H9 (cell line): ENCODE measurements around the gene INSYN2B. TPM values are rescaled to one million over a fixed set of nuclear protein-coding genes. Genes with fewer than 3 reads are reported as not detected.

ENCODE experiments used
- DNase-seq: peaks from one replicate; pipeline ENCODE4 v3.0.0-alpha.2; 2017
- H2AFZ ChIP-seq: one replicate; pipeline ENCODE4 v1.6.1; 2013; ENCODE audit warnings: mild to moderate bottlenecking, low read length, control low read depth, moderate library complexity
- H2AK5ac ChIP-seq: 2 replicates; pipeline ENCODE4 v1.6.1; 2013; ENCODE audit warnings: low read length, control low read depth, mixed read lengths; ENCODE audit not compliant: insufficient read length
- H2BK120ac ChIP-seq: one replicate; pipeline ENCODE4 v1.6.1; 2013; ENCODE audit warnings: low read depth, mild to moderate bottlenecking, low read length, control low read depth, inconsistent platforms; ENCODE audit not compliant: poor library complexity, severe bottlenecking
- H2BK12ac ChIP-seq: 2 replicates; pipeline ENCODE4 v1.6.1; 2013; ENCODE audit warnings: low read length, control low read depth, mixed read lengths, low read depth; ENCODE audit not compliant: insufficient read length
- H2BK15ac ChIP-seq: 2 replicates; pipeline ENCODE4 v1.6.1; 2013; ENCODE audit warnings: low read depth, low read length, control low read depth
- H2BK20ac ChIP-seq: one replicate; pipeline ENCODE4 v1.6.1; 2013; ENCODE audit warnings: low read depth, mild to moderate bottlenecking, low read length, control low read depth, inconsistent platforms; ENCODE audit not compliant: poor library complexity, severe bottlenecking
- H2BK5ac ChIP-seq: 2 replicates; pipeline ENCODE4 v1.6.1; 2013; ENCODE audit warnings: low read length, control low read depth, mixed read lengths; ENCODE audit not compliant: insufficient read length
- H3K14ac ChIP-seq: 2 replicates; pipeline ENCODE4 v1.6.1; 2013; ENCODE audit warnings: low read length, control low read depth; ENCODE audit not compliant: insufficient read depth
- H3K18ac ChIP-seq: 2 replicates; pipeline ENCODE4 v1.6.1; 2013; ENCODE audit warnings: low read depth, mild to moderate bottlenecking, mixed read lengths, low read length, control low read depth; ENCODE audit not compliant: insufficient read length
- H3K23ac ChIP-seq: 2 replicates; pipeline ENCODE4 v1.6.1; 2013; ENCODE audit warnings: low read length, control low read depth, mixed read lengths, low read depth; ENCODE audit not compliant: insufficient read length
- H3K23me2 ChIP-seq: 2 replicates; pipeline ENCODE4 v1.6.1; 2013; ENCODE audit warnings: low read depth, mild to moderate bottlenecking, mixed read lengths, low read length, control low read depth; ENCODE audit not compliant: insufficient read length, poor library complexity, severe bottlenecking
- H3K27ac ChIP-seq: 2 replicates; pipeline ENCODE4 v1.5.1; 2013; ENCODE audit warnings: low read length, control low read depth, mixed read lengths, low read depth; ENCODE audit not compliant: insufficient read length
- H3K27me3 ChIP-seq: 2 replicates; pipeline ENCODE4 v1.6.1; 2013; ENCODE audit warnings: low read length, control low read depth, inconsistent platforms; ENCODE audit not compliant: insufficient read depth
- H3K4ac ChIP-seq: 2 replicates; pipeline ENCODE4 v1.6.1; 2013; ENCODE audit warnings: low read depth, mild to moderate bottlenecking, control low read depth, inconsistent platforms, low read length, moderate library complexity
- H3K4me1 ChIP-seq: 2 replicates; pipeline ENCODE4 v1.6.1; 2013; ENCODE audit warnings: low read length, control low read depth, inconsistent platforms; ENCODE audit not compliant: insufficient read depth
- H3K4me2 ChIP-seq: 2 replicates; pipeline ENCODE4 v1.6.1; 2013; ENCODE audit warnings: low read length, control low read depth, mixed read lengths; ENCODE audit not compliant: insufficient read length, insufficient read depth
- H3K56ac ChIP-seq: 2 replicates; pipeline ENCODE4 v1.6.1; 2013; ENCODE audit warnings: low read depth, mild to moderate bottlenecking, mixed read lengths, low read length, control low read depth; ENCODE audit not compliant: insufficient read length
- H3K79me1 ChIP-seq: 2 replicates; pipeline ENCODE4 v1.6.1; 2013; ENCODE audit warnings: low read depth, mild to moderate bottlenecking, moderate library complexity, low read length, control low read depth, inconsistent platforms; ENCODE audit not compliant: insufficient read depth, poor library complexity, severe bottlenecking
- H3K79me2 ChIP-seq: 2 replicates; pipeline ENCODE4 v1.6.1; 2013; ENCODE audit warnings: low read length, control low read depth, inconsistent platforms; ENCODE audit not compliant: insufficient read depth
- H3K9ac ChIP-seq: 2 replicates; pipeline ENCODE4 v1.6.1; 2013; ENCODE audit warnings: low read length, control low read depth, mixed read lengths; ENCODE audit not compliant: insufficient read length; ENCODE audit errors: extremely low read depth
- H3K9me3 ChIP-seq: one replicate; pipeline ENCODE4 v1.6.1; 2013; ENCODE audit warnings: low read depth, low read length, inconsistent platforms; ENCODE audit not compliant: control insufficient read depth
- H3T11ph ChIP-seq: one replicate; pipeline ENCODE4 v1.6.1; 2013; ENCODE audit warnings: mild to moderate bottlenecking, low read length, control low read depth, inconsistent platforms
- H4K20me1 ChIP-seq: one replicate; pipeline ENCODE4 v1.6.1; 2013; ENCODE audit not compliant: control insufficient read depth, insufficient read length, insufficient read depth
- H4K5ac ChIP-seq: 2 replicates; pipeline ENCODE4 v1.6.1; 2013; ENCODE audit warnings: low read depth, mild to moderate bottlenecking, mixed read lengths, low read length, control low read depth; ENCODE audit not compliant: insufficient read length
- H4K8ac ChIP-seq: replicated peaks from 2 replicates; pipeline ENCODE4 v1.6.1; 2013; ENCODE audit warnings: low read length, control low read depth, mixed read lengths, low read depth; ENCODE audit not compliant: insufficient read length
- H4K91ac ChIP-seq: 2 replicates; pipeline ENCODE4 v1.6.1; 2013; ENCODE audit warnings: low read depth, mild to moderate bottlenecking, moderate library complexity, mixed read lengths, low read length, control low read depth; ENCODE audit not compliant: insufficient read length
- H3K27ac Mint-ChIP-seq, 3 experiments: 2 replicates in 2 of 3; 3 replicates in 1 of 3; pipeline ENCODE4 v1.8.0; 2020 to 2021; ENCODE audit warnings: mixed read lengths in 3 of 3, mild to moderate bottlenecking in 1 of 3, moderate library complexity in 1 of 3
- H3K27me3 Mint-ChIP-seq: 2 replicates; pipeline ENCODE4 v1.8.0; 2021; ENCODE audit warnings: low read depth, mild to moderate bottlenecking, moderate library complexity, mixed read lengths
- H3K36me3 Mint-ChIP-seq, 3 experiments: 2 replicates in 2 of 3; 3 replicates in 1 of 3; pipeline ENCODE4 v1.8.0; 2020 to 2021; ENCODE audit warnings: low read depth in 3 of 3, mixed read lengths in 3 of 3; ENCODE audit not compliant: insufficient read depth in 1 of 3
- H3K4me1 Mint-ChIP-seq, 2 experiments: 2 replicates each; pipeline ENCODE4 v1.8.0; 2020; ENCODE audit warnings: mixed read lengths in 2 of 2
- H3K4me3 Mint-ChIP-seq, 2 experiments: 2 replicates in 1 of 2; 3 replicates in 1 of 2; pipeline ENCODE4 v1.8.0; 2020 to 2021; ENCODE audit warnings: mild to moderate bottlenecking in 2 of 2, mixed read lengths in 2 of 2, moderate library complexity in 1 of 2
- H3K9me3 Mint-ChIP-seq, 2 experiments: 2 replicates in 1 of 2; 3 replicates in 1 of 2; pipeline ENCODE4 v1.8.0; 2020; ENCODE audit warnings: mild to moderate bottlenecking in 2 of 2, mixed read lengths in 2 of 2, moderate library complexity in 1 of 2
- CTCF ChIP-seq: fragments of 200-600 bp; sonication (generic); conservative IDR thresholded peaks from 3 replicates; pipeline ENCODE4 v1.8.0; 2021; ENCODE audit warnings: antibody characterized with exemption, mild to moderate bottlenecking
- WGBS: extraction: QIAGEN DNeasy Blood & Tissue Kit; methylation state at CpG from one replicate; pipeline ENCODE4 v1.1.7; 2013; ENCODE audit warnings: missing lambda C conversion rate, low lambda C conversion rate, mixed read lengths; ENCODE audit not compliant: insufficient read length; ENCODE audit errors: extremely low coverage; 5-methylcytosine and 5-hydroxymethylcytosine counted together
- long read RNA-seq: library from polyadenylated mRNA; unstranded; transcript quantifications from one replicate; pipeline ENCODE4 v2.0.0, GENCODE V29; 2020
- total RNA-seq: library from RNA; stranded (reverse); gene quantifications from 2 replicates; pipeline ENCODE4 v1.2.1, GENCODE V29; 2021

The INSYN2B gene
- total RNA-seq: not detected in 2 replicates
- long read RNA-seq: 0 reads

DNA sequence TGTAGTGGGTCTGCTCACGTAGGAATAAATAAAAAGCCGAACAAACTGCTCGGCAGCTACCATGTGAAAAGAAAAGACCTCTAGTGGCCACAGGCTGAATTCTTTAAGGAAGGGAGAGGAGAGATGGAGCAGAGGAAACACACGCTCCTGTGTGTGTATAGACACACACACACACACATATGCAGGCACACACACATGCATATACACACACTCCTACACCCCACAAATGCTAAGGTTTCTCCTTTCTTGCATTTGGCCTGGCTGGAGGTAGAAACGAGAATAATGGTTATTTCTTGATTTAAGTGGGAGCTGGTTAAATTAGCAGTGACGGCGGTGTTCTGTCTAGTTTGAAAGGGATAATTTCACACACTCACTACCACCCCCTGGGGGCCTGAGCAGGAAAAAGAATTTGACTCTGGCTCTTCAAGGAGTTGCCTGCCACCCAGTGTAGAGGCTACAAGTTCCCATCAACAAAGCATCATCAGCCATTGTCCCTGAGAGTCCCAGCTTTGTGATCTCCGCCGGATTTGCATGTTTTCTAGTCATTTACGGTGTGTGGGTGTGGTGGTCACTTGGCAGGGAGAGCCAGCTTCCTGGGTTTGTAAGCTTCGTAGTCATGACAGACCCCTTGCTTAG, at the start of gene INSYN2B:
TSS of gene INSYN2B (minus strand) at position 78 of the 636 bp plus-strand sequence. CDS start 96,597 bp downstream, outside the sequence.
- no peak within 1 kb of the TSS for H2BK5ac ChIP-seq
- no peak within 1 kb of the TSS for H4K91ac ChIP-seq
- H3K4me1 ChIP-seq: peaks cover 13% of the 10 kb centered on the region; the same call in 1 of the 2 replicates
- H4K5ac ChIP-seq: no peak within 1 kb of the TSS
- no peaks in the 10 kb centered on the region for H3K36me3 Mint-ChIP-seq
- peak; percentile 81 for TF ChIP-seq CTCF
- H3K79me2 ChIP-seq: no peaks in the 10 kb centered on the region
- no peak within 1 kb of the TSS for H2BK15ac ChIP-seq
- H3K4ac ChIP-seq: no peak within 1 kb of the TSS
- H4K20me1 ChIP-seq: no peaks in the 10 kb centered on the region
- WGBS: no CpG with 5 or more reads among the region's 11 CpGs
- peak within 1 kb of the TSS; percentile 59 for H3K4me2 ChIP-seq
- no peak within 1 kb of the TSS for H2AFZ ChIP-seq
- H3K18ac ChIP-seq: no peak within 1 kb of the TSS
- no peak within 1 kb of the TSS for H3K27ac ChIP-seq
- no peak within 1 kb of the TSS for H2BK12ac ChIP-seq
- no peaks in the 10 kb centered on the region for H3K9me3 Mint-ChIP-seq
- no peaks in the 10 kb centered on the region for H3K79me1 ChIP-seq
- no peak within 1 kb of the TSS for H4K8ac ChIP-seq
- no peak within 1 kb of the TSS for H3K14ac ChIP-seq
- H3K23ac ChIP-seq: no peak within 1 kb of the TSS
- H3K27me3 Mint-ChIP-seq: peaks cover 33% of the 10 kb centered on the region
- H3K9ac ChIP-seq: no peak within 1 kb of the TSS
- H3K27ac Mint-ChIP-seq: peak within 1 kb of the TSS; percentile 71 to 93 (median 82); a peak in 6 of 7 replicates
- no peak within 1 kb of the TSS for H2AK5ac ChIP-seq
- H2BK20ac ChIP-seq: no peak within 1 kb of the TSS
- H2BK120ac ChIP-seq: no peak within 1 kb of the TSS
- no peak within 1 kb of the TSS for H3K56ac ChIP-seq
- no peak within 1 kb of the TSS for H3T11ph ChIP-seq
- no peaks in the 10 kb centered on the region for H3K9me3 ChIP-seq
- H3K4me3 Mint-ChIP-seq: peak within 1 kb of the TSS; percentile 55 to 64
- peaks cover 4% of the 10 kb centered on the region for H3K23me2 ChIP-seq
- H3K4me1 Mint-ChIP-seq: peaks cover 52 to 54% of the 10 kb centered on the region in 2 experiments
- H3K27me3 ChIP-seq: peaks cover 11% of the 10 kb centered on the region; the same call in 1 of the 2 replicates
- peak; percentile 92 for DNase-seq
